IMR-90 (cell line): ENCODE measurements around the gene ITFG1. TPM values are rescaled to one million over a fixed set of nuclear protein-coding genes. Genes with fewer than 3 reads are reported as not detected.

ENCODE experiments used
- ATAC-seq: fragments of 200-7000 bp; cut with Tn5 transposase; 2 replicates; pipeline ENCODE4 v1.9.1; 2020; ENCODE audit warnings: low read depth, mild to moderate bottlenecking, moderate library complexity
- BruUV-seq: library from RNA; stranded (reverse); fragments of 400-500 nt; replicated peaks from 2 replicates; lab custom pipeline; 2021; lab: Mats Ljungman, UMichigan
- CTCF ChIA-PET: fragments of 300-600 bp; formaldehyde crosslinking; extraction: SDS; loops from one replicate; lab custom pipeline; 2021; ENCODE audit warnings: antibody characterized with exemption; lab: Yijun Ruan, JAX
- POLR2A ChIA-PET: fragments of 300-600 bp; sonication (Branson Sonifier 250); formaldehyde crosslinking; loops from one replicate; lab custom pipeline; 2022; ENCODE audit warnings: antibody characterized with exemption; ENCODE audit not compliant: unreplicated experiment; lab: Charles Lee
- DNase-seq: peaks from one replicate; pipeline ENCODE4 v3.0.0; 2013
- H2AFZ ChIP-seq: replicated peaks from 2 replicates; pipeline ENCODE3; 2013; ENCODE audit warnings: low read length, mild to moderate bottlenecking; ENCODE audit not compliant: poor library complexity
- H2AK5ac ChIP-seq: 2 replicates; pipeline ENCODE4 v1.6.1; 2013; ENCODE audit warnings: low read depth, low read length, inconsistent platforms
- H2AK9ac ChIP-seq: replicated peaks from 2 replicates; pipeline ENCODE3; 2013; ENCODE audit warnings: mild to moderate bottlenecking, low read depth, low read length, moderate library complexity; ENCODE audit not compliant: poor library complexity
- H2BK120ac ChIP-seq: 2 replicates; pipeline ENCODE4 v1.6.1; 2013; ENCODE audit warnings: low read depth, low read length, inconsistent platforms
- H2BK15ac ChIP-seq: 3 replicates; pipeline ENCODE4 v1.6.1; 2013; ENCODE audit warnings: low read depth, low read length, inconsistent platforms
- H2BK20ac ChIP-seq: 2 replicates; pipeline ENCODE4 v1.6.1; 2013; ENCODE audit warnings: low read depth, mild to moderate bottlenecking, inconsistent platforms, low read length, moderate library complexity
- H2BK5ac ChIP-seq: 2 replicates; pipeline ENCODE4 v1.6.1; 2013; ENCODE audit warnings: mild to moderate bottlenecking, low read depth, low read length, inconsistent platforms; ENCODE audit not compliant: poor library complexity, severe bottlenecking
- H3K14ac ChIP-seq: replicated peaks from 2 replicates; pipeline ENCODE4 v1.6.1; 2013; ENCODE audit warnings: low read depth, low read length, inconsistent platforms
- H3K18ac ChIP-seq: 2 replicates; pipeline ENCODE4 v1.6.1; 2013; ENCODE audit warnings: low read depth, low read length, control low read depth
- H3K23ac ChIP-seq: 2 replicates; pipeline ENCODE4 v1.6.1; 2013; ENCODE audit warnings: low read depth, low read length, inconsistent platforms
- H3K27ac ChIP-seq: 2 replicates; pipeline ENCODE4 v1.5.1; 2013; ENCODE audit warnings: mild to moderate bottlenecking, control low read depth, low read length; ENCODE audit not compliant: insufficient read depth
- H3K27me3 ChIP-seq: 2 replicates; pipeline ENCODE4 v1.6.1; 2013; ENCODE audit warnings: low read length; ENCODE audit not compliant: control insufficient read depth, insufficient read depth
- H3K36me3 ChIP-seq: 2 replicates; pipeline ENCODE4 v1.6.1; 2013; ENCODE audit warnings: low read length, mixed read lengths; ENCODE audit not compliant: control insufficient read depth, insufficient read depth
- H3K4ac ChIP-seq: 2 replicates; pipeline ENCODE4 v1.6.1; 2013; ENCODE audit warnings: low read depth, low read length, inconsistent platforms
- H3K4me1 ChIP-seq: 2 replicates; pipeline ENCODE4 v1.6.1; 2013; ENCODE audit warnings: low read length, mixed read lengths; ENCODE audit not compliant: control insufficient read depth, insufficient read depth
- H3K4me2 ChIP-seq: 2 replicates; pipeline ENCODE4 v1.6.1; 2013; ENCODE audit warnings: low read depth, mild to moderate bottlenecking, control low read depth, low read length, moderate library complexity
- H3K4me3 ChIP-seq: 2 replicates; pipeline ENCODE4 v1.5.1; 2013; ENCODE audit warnings: low read depth, mild to moderate bottlenecking, control low read depth, low read length, moderate library complexity; ENCODE audit not compliant: insufficient read depth
- H3K56ac ChIP-seq: 2 replicates; pipeline ENCODE4 v1.6.1; 2013; ENCODE audit warnings: low read length, inconsistent platforms; ENCODE audit not compliant: insufficient read depth; ENCODE audit errors: extremely low read depth
- H3K79me1 ChIP-seq, 2 experiments: 2 replicates each; pipeline ENCODE4 v1.6.1; 2013; ENCODE audit warnings: low read length in 2 of 2, inconsistent platforms in 1 of 2, low read depth in 1 of 2
- H3K9ac ChIP-seq: 2 replicates; pipeline ENCODE4 v1.6.1; 2013; ENCODE audit warnings: low read depth, low read length, control low read depth
- H3K9me1 ChIP-seq: 2 replicates; pipeline ENCODE4 v1.6.1; 2013; ENCODE audit warnings: low read length, inconsistent platforms; ENCODE audit not compliant: insufficient read depth
- H3K9me3 ChIP-seq: 2 replicates; pipeline ENCODE4 v1.6.1; 2013; ENCODE audit warnings: low read length; ENCODE audit not compliant: control insufficient read depth, insufficient read depth
- H4K20me1 ChIP-seq: 2 replicates; pipeline ENCODE4 v1.6.1; 2013; ENCODE audit warnings: low read length, inconsistent platforms; ENCODE audit not compliant: insufficient read depth
- H4K5ac ChIP-seq: 2 replicates; pipeline ENCODE4 v1.6.1; 2013; ENCODE audit warnings: mild to moderate bottlenecking, low read depth, low read length, control low read depth
- H4K8ac ChIP-seq, 2 experiments: 2 replicates each; pipeline ENCODE4 v1.6.1; 2013; ENCODE audit warnings: low read depth in 2 of 2, low read length in 2 of 2, control low read depth in 1 of 2, inconsistent platforms in 1 of 2
- H4K91ac ChIP-seq: 2 replicates; pipeline ENCODE4 v1.6.1; 2013; ENCODE audit warnings: low read depth, low read length, inconsistent platforms; ENCODE audit not compliant: insufficient read depth
- BHLHE40 ChIP-seq: fragments of 150-350 bp; IDR thresholded peaks from 2 replicates; pipeline ENCODE4 v1.6.1; 2016; ENCODE audit warnings: mild to moderate bottlenecking, low read depth, low read length
- CEBPB ChIP-seq: IDR thresholded peaks from 2 replicates; pipeline ENCODE4 v1.6.1; 2012; ENCODE audit warnings: low read depth, low read length, improper control_type of control experiment
- CHD1 ChIP-seq: IDR thresholded peaks from 2 replicates; pipeline ENCODE4 v1.6.1; 2012; ENCODE audit warnings: low read depth, low read length, improper control_type of control experiment
- CTCF ChIP-seq: conservative IDR thresholded peaks from 2 replicates; pipeline ENCODE4 v1.5.1; 2012; ENCODE audit warnings: mild to moderate bottlenecking, low read depth, low read length, improper control_type of control experiment
- ELK1 ChIP-seq: fragments of 150-350 bp; IDR thresholded peaks from 2 replicates; pipeline ENCODE4 v1.6.1; 2016; ENCODE audit warnings: low read depth, mild to moderate bottlenecking, low read length, moderate library complexity, borderline replicate concordance
- FOS ChIP-seq: fragments of 150-350 bp; IDR thresholded peaks from 2 replicates; pipeline ENCODE4 v1.6.1; 2016; ENCODE audit warnings: low read depth, low read length
- MAFK ChIP-seq: IDR thresholded peaks from 2 replicates; pipeline ENCODE4 v1.6.1; 2012; ENCODE audit warnings: low read depth, low read length, improper control_type of control experiment
- MAZ ChIP-seq: IDR thresholded peaks from 2 replicates; pipeline ENCODE4 v1.6.1; 2012; ENCODE audit warnings: low read depth, mild to moderate bottlenecking, low read length, improper control_type of control experiment, moderate library complexity, borderline replicate concordance
- MXI1 ChIP-seq: IDR thresholded peaks from 2 replicates; pipeline ENCODE4 v1.6.1; 2012; ENCODE audit warnings: low read depth, mild to moderate bottlenecking, low read length, moderate library complexity, borderline replicate concordance
- NFE2L2 ChIP-seq: fragments of 150-350 bp; IDR thresholded peaks from 2 replicates; pipeline ENCODE4 v1.6.1; 2016; ENCODE audit warnings: low read depth, mild to moderate bottlenecking, low read length
- POLR2A ChIP-seq: IDR thresholded peaks from 2 replicates; pipeline ENCODE4 v1.6.1; 2012; ENCODE audit warnings: mild to moderate bottlenecking, low read depth, low read length
- RAD21 ChIP-seq: IDR thresholded peaks from 2 replicates; pipeline ENCODE4 v1.6.1; 2012; ENCODE audit warnings: low read length, improper control_type of control experiment
- RCOR1 ChIP-seq: IDR thresholded peaks from 2 replicates; pipeline ENCODE4 v1.6.1; 2012; ENCODE audit warnings: mild to moderate bottlenecking, low read length, improper control_type of control experiment; ENCODE audit not compliant: insufficient replicate concordance
- RFX5 ChIP-seq: IDR thresholded peaks from 2 replicates; pipeline ENCODE4 v1.8.0; 2012; ENCODE audit warnings: low read depth, mild to moderate bottlenecking, low read length, moderate library complexity
- SMC3 ChIP-seq: fragments of 150-350 bp; IDR thresholded peaks from 2 replicates; pipeline ENCODE4 v1.6.1; 2016; ENCODE audit warnings: low read depth, mild to moderate bottlenecking, antibody characterized with exemption, low read length, moderate library complexity
- USF2 ChIP-seq: fragments of 150-350 bp; IDR thresholded peaks from 2 replicates; pipeline ENCODE4 v1.6.1; 2017; ENCODE audit warnings: mild to moderate bottlenecking, antibody characterized with exemption, low read length, low read depth
- WGBS, 2 experiments: methylation state at CpG; one replicate each; pipeline versions ENCODE4 v1.1.5 to v1.1.7; 2013; ENCODE audit warnings: missing lambda C conversion rate in 2 of 2; ENCODE audit not compliant: insufficient read length in 1 of 2; ENCODE audit errors: extremely low coverage in 2 of 2; 5-methylcytosine and 5-hydroxymethylcytosine counted together
- dilution Hi-C: fragments of 300-500 bp; cut with HindIII; formaldehyde crosslinking; loops from one replicate; pipeline ENCODE4 v1.14.3; 2018; ENCODE audit warnings: low sequenced_read_pairs; ENCODE audit not compliant: unreplicated experiment
- in situ Hi-C: fragments of 300-500 bp; cut with MboI; formaldehyde crosslinking; loops from 3 replicates; pipeline ENCODE4 v1.14.3; 2019; ENCODE audit warnings: low sequenced_read_pairs, inconsistent platforms, mixed read lengths
- intact Hi-C: fragments of 100-400 bp; cut with micrococcal nuclease; formaldehyde crosslinking; loops from 2 replicates; pipeline ENCODE4 v1.10.0; 2022
- polyA plus RNA-seq, 3 experiments: library from polyadenylated mRNA; depleted of rRNA; stranded (reverse); fragments of >200 nt; gene quantifications; 2 replicates each; pipeline ENCODE4 v1.2.3, GENCODE V29; 2012; ENCODE audit warnings: low replicate concordance in 1 of 3
- total RNA-seq: library from RNA; depleted of rRNA; stranded (reverse); fragments of >200 nt; gene quantifications from 2 replicates; pipeline ENCODE4 v1.2.3, GENCODE V29; 2012

The ITFG1 gene
- total and polyA plus RNA-seq, 2 of the 4 experiments (the other 2 are of a cell fraction), result 54.3 to 60.4 TPM

GRCh38 chr16:47416869-47417268 lies 44.0 kb downstream of the ITFG1 start:
- Histone ChIP-seq H4K20me1 (no peaks in the 10 kb centered on the region), H3K9me3 (no peaks in the 10 kb centered on the region), H2AK5ac (no peak overlapping the region), H3K4ac (no peak overlapping the region), H3K27ac (no peak overlapping the region), H3K4me1 (no peaks in the 10 kb centered on the region; the same call in 1 of the 2 replicates), H3K14ac (no peak overlapping the region), H3K79me1 (no peaks in the 10 kb centered on the region), H2AFZ (no peak overlapping the region), H2AK9ac (no peak overlapping the region), H2BK120ac (no peak overlapping the region), H2BK5ac (no peak overlapping the region), H4K91ac (no peak overlapping the region), H3K4me3 (no peak overlapping the region), H3K23ac (no peak overlapping the region), H2BK20ac (no peak overlapping the region), H3K27me3 (no peaks in the 10 kb centered on the region), H3K4me2 (no peak overlapping the region), H3K56ac (no peak overlapping the region), H3K9me1 (no peaks in the 10 kb centered on the region), H3K36me3 (peaks cover 3% of the 10 kb centered on the region; the same call in 1 of the 2 replicates), H3K18ac (no peak overlapping the region), H4K5ac (no peak overlapping the region), H4K8ac (no peak overlapping the region), H3K9ac (no peak overlapping the region), H2BK15ac (no peak overlapping the region)
- DNase-seq (no peak), ATAC-seq (no peak)
- TF ChIP-seq FOS (no peak), ELK1 (no peak), CTCF (no peak), RFX5 (no peak), RCOR1 (no peak), SMC3 (no peak), NFE2L2 (no peak), BHLHE40 (no peak), POLR2A (no peak), CHD1 (no peak), MXI1 (no peak), USF2 (no peak), MAZ (no peak), MAFK (no peak), CEBPB (no peak), RAD21 (no peak)
- ChIA-PET CTCF (interaction anchor here (1.1 kb wide), 1 partner anchor 191 kb away, joined by 3 read pairs; no protein-coding TSS in a partner anchor), POLR2A (no interaction called here)
- no TSS peak for BruUV-seq
- dilution Hi-C loops (no loop called here), intact Hi-C loops (no loop called here), in situ Hi-C loops (no loop called here)
- WGBS, 2 experiments, result no CpG with 5 or more reads among the region's 1 CpG
